GM18498 (cell line): ENCODE data around the gene DST.

Experiments used
- ATAC-seq: cut with Tn5 transposase; IDR thresholded peaks from one replicate; pipeline ENCODE4 v1.9.1; 2021; ENCODE audit warnings: mild to moderate bottlenecking, moderate library complexity; ENCODE audit not compliant: unreplicated experiment

Gene DST

DNA sequence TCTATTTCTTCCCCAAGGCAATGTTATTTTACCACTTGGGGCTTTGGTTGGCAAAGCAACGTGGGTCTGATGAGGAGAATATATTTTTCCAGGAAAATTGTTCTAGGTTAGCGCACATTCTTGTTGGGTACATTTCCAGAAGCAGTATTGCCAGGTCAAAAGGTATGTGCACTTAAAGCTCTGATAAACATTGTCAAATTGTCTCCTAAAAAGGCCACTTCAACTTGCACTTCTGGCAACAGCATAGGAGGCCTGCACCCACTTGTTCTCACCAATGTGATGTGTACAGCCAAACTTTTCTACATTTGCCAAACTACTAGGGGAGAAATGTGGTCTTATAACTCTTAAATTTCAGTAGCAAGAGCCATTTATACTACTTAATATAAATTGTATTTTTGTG lies 197.8 kb downstream of the DST start:
- ATAC-seq, result no peak

DNA sequence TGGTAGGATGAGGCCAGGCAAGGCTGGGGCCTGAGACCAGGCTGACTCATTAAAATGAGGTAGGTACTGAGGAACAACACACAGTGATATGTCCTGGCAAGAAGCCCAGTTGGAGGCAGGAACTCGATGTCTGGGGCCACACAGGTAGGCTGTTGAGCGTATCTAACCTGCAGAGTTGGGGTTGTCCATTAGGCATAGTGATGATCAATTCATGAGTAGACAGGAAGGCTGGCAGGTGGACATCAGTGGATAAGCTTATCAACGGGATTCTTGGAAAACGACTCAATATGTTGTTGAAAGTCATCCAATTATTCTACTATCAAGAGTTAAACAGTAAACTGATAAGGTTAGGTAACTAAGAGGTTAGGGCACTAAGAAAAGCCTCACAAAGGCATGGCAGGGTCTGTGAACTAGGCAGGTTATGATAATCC lies 202.1 kb downstream of the DST start:
- no peak for ATAC-seq

DNA sequence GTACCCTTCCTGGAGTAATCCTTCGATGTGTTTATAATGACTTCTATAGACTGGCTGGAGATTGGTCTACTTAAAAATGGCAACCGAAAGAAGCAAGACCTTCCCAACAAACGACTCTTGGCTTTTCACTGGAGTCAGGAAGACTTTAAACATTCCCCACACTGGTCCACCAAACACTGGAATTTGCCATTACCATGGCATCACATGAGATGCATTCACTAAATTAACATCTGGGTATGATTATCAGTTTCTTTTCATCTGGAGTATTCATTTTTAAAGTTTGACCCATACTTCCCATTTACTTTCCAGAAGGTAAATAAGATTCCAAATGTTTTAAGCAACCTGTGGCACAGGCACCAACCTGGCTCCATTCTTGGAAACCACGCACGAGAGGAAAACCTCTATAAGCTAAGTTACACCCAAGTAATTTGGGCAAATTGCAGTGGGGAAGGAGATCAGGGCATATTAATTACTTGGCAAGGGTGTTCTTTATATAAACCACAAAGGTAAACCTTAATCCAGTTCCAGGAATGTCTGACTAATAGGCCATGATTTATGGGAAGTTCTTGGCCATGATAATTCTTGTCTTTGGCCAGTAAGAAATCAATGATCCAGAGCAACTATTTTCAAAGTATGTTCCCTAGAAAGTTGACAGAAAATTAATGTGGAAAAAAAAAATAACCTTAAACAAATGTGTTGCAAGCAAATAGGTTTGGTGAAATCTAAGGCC lies 205.4 kb downstream of the DST start:
- ATAC-seq, result no peak

DNA sequence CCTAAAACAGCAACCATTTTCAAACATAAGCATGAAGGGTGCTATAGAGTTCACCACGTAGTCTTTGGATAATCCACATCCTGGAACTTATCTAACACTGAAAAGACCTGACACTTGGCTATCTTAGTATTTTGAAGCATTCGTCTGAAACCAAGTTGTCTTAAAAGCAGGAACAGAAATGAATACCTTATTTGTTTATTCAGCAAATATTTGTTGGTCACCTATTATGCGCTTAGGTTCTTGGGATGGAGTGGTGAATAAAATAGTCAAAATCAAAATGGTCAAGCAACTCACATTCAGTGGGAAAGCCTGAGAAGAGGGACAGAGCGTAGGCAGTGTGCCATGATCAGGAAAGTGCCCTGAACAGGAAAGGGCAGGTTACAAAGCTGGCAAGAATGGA lies 206.9 kb downstream of the DST start:
- ATAC-seq, result no peak

DNA sequence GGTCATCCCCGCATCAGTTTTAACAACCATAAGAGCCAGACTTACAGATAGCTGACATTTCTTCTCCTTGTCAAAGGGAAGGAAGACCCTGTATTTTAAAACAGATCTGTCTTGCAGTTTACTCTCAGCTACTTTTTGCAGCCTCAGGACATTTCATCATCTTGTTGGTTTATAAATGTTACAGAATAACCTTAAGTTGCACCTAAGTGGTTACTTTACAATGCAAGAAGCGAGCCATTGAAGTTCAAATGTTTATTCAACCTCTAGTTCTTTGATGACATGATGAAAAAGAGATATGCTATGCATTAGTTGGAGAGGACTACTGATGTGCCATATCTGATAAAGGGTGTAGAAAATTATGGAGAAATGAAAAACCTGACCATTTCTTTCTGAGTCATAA lies 207.4 kb downstream of the DST start:
- no peak for ATAC-seq

DNA sequence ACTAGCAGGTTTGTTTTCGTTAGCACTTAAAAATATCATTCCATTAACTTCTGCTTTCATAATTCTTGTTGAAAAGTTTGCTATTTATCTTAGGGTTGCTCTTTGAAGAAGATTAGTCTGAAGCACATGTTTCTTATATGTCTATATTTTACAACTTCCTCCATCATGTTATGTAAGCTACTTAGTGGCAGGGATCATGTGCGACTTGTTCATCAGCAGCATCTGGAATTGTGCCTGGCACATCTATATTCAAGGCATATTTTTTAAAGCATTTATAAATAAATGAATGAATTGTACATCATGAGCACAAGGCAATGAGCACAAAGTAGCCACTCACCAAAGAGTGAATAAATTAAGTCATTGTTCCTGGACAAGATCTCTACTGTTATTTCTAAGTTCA lies 208.1 kb downstream of the DST start:
- no peak for ATAC-seq

DNA sequence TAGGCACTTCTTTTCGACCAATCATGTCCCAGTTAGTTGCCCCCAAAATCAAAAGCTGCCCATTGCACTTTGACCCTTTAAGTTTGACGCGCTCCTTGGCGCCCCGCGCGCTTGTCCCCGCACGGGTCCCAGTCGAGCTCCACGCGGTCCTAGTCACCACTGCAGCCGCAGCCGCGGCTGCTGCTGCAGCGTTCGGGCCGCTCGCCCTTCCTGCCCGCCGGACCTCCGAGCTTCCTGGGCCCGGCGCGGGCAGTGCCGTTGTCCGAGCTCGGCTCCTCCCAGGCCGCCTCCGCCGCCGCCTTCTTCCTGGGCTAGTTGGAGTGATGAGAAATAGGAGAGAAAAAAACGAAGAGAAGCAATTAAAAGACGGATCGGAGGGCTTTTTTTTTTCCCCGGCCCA lies 209.6 kb downstream of the DST start:
- no peak for ATAC-seq

DNA sequence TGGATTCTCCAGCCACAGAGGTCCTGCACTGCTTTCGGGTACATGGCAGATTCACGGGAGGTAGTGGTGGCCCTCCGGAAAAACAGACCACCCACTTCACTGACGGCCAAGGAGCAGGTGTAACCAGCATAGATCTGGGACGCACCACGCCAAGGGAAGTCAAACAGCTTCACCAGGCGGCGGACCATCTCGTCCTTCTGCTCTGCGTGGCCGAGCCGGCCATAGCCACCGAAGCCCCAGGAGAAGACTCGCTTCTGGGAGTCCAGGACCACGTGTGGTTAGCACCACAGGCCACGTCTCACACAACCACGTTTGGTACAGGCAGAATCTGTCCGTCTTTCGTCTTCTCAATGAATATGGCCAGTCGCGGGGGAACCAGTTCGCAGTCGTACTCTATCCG lies 210.5 kb downstream of the DST start:
- ATAC-seq, result no peak

DNA sequence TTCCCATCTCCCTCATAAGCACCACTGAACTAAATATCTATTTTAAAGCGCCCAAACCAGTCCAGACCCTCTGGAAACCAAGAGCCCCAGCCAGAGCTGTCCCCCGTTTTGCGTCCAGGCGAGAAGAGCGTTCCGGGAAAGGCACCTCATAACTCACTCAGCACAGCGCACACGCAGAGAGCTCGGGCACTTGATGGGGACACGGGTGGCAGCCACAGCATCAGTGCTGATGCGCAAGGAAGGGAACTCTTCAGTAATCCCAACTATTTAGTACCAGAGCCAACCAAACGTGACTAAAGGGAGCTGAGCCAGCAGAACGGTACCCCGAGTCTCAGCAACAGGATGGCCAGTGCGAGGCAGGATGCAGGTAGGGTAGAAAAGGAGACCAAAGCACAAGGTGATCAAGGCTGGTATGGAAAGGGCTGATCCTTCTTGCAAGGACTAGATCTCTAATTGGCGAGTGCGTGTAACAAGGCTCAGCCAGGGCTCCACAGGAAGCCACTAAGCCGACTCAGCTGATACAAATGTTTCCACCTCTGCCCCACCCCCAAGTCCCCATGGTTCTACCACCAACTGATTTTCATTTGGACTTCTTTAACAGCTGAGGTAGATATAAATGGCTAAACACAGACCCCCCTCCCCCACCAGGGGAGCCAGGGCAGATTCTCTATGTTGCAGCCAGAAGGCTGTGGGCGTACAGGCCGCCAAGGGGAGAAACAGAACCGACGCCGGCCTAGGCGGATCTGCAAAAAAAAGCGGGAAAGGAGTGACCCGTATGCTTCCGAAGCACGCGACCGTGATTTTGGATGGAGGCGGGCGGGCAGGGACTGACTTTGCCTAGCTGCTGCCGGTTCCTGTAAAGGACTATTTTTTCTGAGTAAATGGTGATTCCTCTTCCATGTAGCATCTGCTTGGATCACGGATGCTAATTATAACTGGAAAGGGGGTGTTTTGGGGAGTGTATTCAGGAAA lies 211.8 kb downstream of the DST start:
- no peak for ATAC-seq

DNA sequence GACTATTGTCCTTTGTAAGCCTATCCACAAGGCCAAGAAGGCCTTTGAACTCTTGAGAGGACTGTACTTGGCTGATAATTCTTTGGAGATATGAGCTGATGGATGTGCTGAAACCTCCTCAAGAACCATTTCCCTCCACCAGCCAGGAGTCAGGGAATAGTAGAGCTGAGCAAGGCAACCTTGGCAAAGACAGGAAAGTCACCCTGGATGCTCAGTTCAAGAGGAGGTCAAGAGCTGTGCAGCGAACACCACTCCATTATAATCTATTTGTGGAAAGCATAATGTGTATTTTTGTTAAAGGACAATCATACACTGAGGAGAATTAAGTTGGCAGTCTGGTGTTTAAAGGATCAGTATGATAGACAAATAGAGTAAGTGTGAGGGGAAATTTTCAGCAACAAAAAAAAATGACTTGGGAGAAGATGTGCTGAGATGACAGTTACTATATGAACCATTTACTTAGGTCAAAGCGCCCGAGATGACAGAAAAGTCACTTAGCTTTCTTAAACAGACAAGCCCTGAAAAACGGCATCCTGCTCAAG lies 218.1 kb downstream of the DST start:
- ATAC-seq, result no peak

DNA sequence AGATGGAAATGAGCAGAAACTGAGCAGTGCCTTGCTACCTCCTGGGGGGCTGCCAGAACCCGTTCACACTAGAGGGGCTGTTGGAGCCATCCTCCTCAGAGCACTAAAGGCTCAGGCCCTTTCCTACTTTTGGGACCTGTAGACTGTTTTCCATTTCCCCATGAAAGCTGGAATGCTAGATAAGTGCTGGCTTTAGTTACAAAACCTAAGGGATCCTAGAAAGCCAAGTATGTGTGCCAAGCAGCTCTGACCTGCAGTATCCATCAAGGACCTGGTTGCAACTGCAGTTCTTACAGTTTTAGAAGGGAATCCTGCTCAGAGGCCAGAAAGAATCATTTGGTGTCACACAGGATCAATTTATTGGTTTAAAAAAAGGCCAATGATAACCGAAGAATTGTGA lies 218.6 kb downstream of the DST start:
- ATAC-seq, result no peak

DNA sequence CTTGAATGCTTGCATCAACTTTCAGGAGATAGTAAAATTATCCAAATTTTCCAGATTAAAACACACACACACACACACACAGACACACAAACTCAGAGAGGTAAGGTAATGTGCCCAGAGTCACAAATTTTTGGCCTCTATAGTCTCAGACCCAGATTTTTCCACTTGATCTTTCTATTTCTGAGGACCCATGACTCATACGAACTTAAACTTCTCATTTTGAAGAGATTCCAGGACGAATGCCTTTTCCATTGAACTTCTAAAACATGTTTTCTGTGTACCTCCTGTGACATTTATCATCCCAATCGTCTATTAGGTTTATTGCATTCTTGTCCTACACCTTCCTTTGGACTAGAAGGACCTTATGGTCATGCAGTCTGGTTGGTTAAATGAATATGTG lies 222.4 kb downstream of the DST start:
- ATAC-seq, result no peak

DNA sequence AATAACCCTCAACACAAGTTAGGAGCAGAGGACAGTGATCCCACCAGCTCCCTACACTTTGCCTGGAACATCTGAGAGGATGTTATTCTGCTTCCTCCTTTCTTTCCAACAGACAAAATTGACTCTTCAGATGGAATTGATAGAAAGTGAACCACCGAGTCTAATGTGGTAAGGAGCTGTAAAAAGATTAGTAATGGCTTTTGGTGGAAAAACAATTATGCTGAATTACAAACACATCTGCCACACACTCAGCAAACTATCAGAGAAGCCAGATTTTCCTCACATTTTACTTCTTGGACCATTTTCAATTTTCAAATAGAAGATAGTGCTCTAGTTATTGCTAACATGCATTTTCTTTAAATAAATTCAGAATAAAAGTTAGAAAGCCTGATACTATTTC lies 223.5 kb downstream of the DST start:
- no peak for ATAC-seq

DNA sequence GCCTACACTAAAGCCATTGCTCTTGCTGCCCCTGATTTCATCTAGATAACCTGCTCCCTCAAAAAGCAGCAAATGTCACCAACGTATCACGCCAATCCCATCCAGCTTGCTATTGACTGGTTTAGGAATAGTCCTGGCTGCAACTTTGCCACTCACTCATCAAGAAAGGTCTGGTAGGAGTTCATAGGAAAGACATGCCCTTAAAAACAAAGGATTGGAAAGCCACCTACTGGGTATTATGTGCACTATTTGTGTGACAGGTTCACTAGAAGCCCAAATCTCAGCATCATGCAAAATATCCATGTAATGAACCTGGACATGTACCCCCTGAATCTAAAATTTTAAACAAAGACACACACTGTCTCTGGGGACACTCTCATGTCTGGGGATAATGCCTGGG lies 224.9 kb downstream of the DST start:
- no peak for ATAC-seq

DNA sequence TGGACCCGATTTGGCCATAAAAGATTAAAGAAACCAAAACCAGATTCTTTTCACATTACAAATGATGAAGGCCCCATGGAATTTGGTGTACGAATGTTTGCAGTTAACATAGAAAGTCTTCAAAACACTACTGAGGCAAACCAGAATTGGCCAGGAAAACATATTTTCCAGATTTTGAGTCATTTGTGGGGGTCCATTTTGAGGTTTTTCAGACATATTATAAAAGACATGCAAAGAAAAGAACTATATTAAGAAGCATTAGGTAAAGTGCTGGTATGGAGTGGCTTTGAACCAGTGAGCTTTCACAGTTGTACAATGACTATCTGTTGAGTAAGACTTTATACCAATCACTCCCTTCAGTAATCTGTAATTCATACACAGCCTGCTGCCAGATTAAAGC lies 226.4 kb downstream of the DST start:
- no peak for ATAC-seq

DNA sequence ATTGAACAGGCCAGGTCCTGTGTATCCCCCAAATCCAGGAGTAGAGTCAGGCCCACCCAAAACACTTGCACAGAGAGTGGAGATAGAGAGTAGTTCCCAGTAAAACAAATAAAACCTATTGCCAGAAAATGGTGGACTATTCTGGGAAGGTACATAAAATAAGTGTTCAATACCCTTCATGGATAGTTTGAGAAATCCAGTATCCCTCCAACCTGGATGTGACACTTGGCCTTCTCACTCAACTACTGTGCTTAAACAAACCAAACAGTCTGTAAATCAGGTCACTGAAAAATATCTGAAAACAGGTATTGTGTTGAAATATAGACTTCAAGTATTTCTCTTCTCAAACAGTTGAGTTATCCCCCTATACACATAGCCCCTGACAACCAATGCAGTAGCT lies 233.7 kb downstream of the DST start:
- no peak for ATAC-seq
